ENCODE data around the gene ANKRD63. TPM values are rescaled to one million over a fixed set of nuclear protein-coding genes. Genes with fewer than 3 reads are reported as not detected.

The ANKRD63 gene
- total and polyA plus RNA-seq, 2 donors (not counting 1 experiment from before 2014, with no cell fraction given) = 0.25 TPM; not detected in 1

DNA sequence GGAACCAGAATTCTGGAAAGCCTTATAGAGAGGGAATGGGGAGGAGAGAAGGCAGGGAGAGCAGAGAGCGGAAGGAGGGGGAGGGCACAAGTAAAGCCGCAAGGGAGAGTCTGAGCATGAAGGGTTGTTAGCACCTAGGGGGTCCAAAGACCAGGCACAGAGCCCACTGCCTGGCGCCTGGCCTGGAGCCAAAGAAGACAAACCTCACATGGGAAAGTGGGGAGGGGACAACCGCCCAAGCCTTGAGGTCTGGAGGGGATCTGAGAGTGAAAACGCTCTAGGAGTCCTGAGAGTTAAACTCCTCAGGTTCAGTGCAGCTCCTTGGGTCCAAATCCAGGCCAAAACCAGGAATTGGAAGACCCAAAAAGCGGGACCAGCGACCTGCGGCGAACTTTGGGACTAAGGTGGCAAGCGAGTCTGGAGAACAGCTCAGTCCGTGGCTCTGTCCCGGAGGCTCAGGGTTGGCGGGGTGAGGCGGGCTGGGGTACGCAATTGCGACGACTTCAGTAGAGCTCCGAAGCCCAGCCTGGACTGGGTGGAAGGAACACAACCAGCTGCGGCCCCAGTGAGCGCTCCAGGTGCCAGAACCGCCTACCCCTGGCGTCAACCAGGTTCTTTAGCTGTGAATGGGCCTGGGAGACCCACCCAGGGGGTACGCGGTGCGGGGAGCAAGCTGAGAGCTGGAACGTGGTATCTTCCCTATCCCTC is 39.8 kb upstream of the ANKRD63 start:
- no peaks in the 10 kb centered on the region for H3K36me3 ChIP-seq (replicated peaks in 1 of 2; ENCODE audit: control extremely low read depth in 1 of 2, control insufficient read depth in 1 of 2, extremely low read depth in 1 of 2, insufficient read depth in 2 of 2, low read length in 1 of 2)
- TF ChIP-seq, protein P1, sequence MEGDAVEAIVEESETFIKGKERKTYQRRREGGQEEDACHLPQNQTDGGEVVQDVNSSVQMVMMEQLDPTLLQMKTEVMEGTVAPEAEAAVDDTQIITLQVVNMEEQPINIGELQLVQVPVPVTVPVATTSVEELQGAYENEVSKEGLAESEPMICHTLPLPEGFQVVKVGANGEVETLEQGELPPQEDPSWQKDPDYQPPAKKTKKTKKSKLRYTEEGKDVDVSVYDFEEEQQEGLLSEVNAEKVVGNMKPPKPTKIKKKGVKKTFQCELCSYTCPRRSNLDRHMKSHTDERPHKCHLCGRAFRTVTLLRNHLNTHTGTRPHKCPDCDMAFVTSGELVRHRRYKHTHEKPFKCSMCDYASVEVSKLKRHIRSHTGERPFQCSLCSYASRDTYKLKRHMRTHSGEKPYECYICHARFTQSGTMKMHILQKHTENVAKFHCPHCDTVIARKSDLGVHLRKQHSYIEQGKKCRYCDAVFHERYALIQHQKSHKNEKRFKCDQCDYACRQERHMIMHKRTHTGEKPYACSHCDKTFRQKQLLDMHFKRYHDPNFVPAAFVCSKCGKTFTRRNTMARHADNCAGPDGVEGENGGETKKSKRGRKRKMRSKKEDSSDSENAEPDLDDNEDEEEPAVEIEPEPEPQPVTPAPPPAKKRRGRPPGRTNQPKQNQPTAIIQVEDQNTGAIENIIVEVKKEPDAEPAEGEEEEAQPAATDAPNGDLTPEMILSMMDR (IDR thresholded peaks at IDR 0.05) = no peak
- TF ChIP-seq EZH2 (IDR thresholded peaks at IDR 0.05; ENCODE audit: borderline replicate concordance, insufficient read depth, low read depth, low read length, poor library complexity, severe bottlenecking) = no peak
- Mint-ChIP-seq H3K9me3 (ENCODE audit: insufficient read depth) (no peaks in the 10 kb centered on the region), H3K27ac (peak overlapping the region; percentile 32), H3K4me1 (peaks cover 31% of the 10 kb centered on the region), H3K4me3 (peak overlapping the region; percentile 83), H3K27me3 (no peaks in the 10 kb centered on the region)
- peaks cover 0 to 2% (median 0%) of the 10 kb centered on the region in 4 experiments for H3K27me3 ChIP-seq (replicated peaks in 1 of 4; ENCODE audit: control extremely low read depth in 1 of 4, control insufficient read depth in 3 of 4, insufficient read depth in 4 of 4, low read length in 3 of 4)
- peak overlapping the region in 1 of 2 donors; percentile 10 for H3K27ac ChIP-seq (ENCODE audit: low read length in 2 of 2)
- peaks cover 0 to 2% (median 0%) of the 10 kb centered on the region in 3 donors for H3K9me3 ChIP-seq (ENCODE audit: control extremely low read depth in 1 of 3, control insufficient read depth in 2 of 3, insufficient read depth in 1 of 3, low read length in 2 of 3)
- DNase-seq = no peak
- ATAC-seq (ENCODE audit: low read depth) = no peak
- ChIA-PET CTCF (interaction anchor here (0.7 to 8.5 kb wide), 18 partner anchors 12 to 909 kb away, joined by 3 to 221 read pairs (median 4); partner anchors contain the start of genes CCDC9B, CHP1, EIF2AK4 and KNSTRN), POLR2A (interaction anchor here (0.5 to 2.0 kb wide), 7 partner anchors 9 to 370 kb away, joined by 3 to 14 read pairs (median 4); partner anchors contain the start of gene PLCB2)
- intact Hi-C loops (cut with micrococcal nuclease) = loop anchor here (1.0 to 5.0 kb wide), 11 partner anchors 15 to 908 kb away; partner anchors contain the start of genes ANKRD63, BMF, BUB1B and CHP1
- H3K4me3 ChIP-seq (ENCODE audit: control extremely low read depth in 1 of 5, extremely low read depth in 1 of 5, insufficient read depth in 1 of 5, low read depth in 2 of 5, low read length in 4 of 5) = peak overlapping the region in 4 of 5 experiments; percentile 30 to 42 (median 38)
- H3K9ac ChIP-seq (ENCODE audit: low read length) = peak overlapping the region; percentile 39
- H4K20me1 ChIP-seq (ENCODE audit: control insufficient read depth, insufficient read depth, low read length, poor library complexity, severe bottlenecking) = no peaks in the 10 kb centered on the region
- H2AFZ ChIP-seq (ENCODE audit: insufficient read depth, low read depth, low read length, poor library complexity, severe bottlenecking) = peak overlapping the region; percentile 63
- H3K4me2 ChIP-seq (replicated peaks; ENCODE audit: low read depth, low read length, poor library complexity, severe bottlenecking) = peak overlapping the region; percentile 92
- no peaks in the 10 kb centered on the region for H3K79me2 ChIP-seq (ENCODE audit: control insufficient read depth, insufficient read depth, low read length)
- peaks cover 28 to 32% of the 10 kb centered on the region in 2 donors for H3K4me1 ChIP-seq (ENCODE audit: control insufficient read depth in 2 of 2, insufficient read depth in 2 of 2, low read length in 2 of 2)
- WGBS (ENCODE audit: insufficient coverage) = 72% methylated on average over 26 of the region's 26 CpGs

Data from B cell (primary cell).